ENCODE data around the gene ISCU.

The ISCU gene

GRCh38 chr12:108562348-108563135 is at the start of gene ISCU:
Gene ISCU, plus strand, starts transcription at chr12:108562596. Its CDS starts 27 bp downstream, at chr12:108562623.
- peak; percentile 86 to 98 for DNase-seq

GRCh38 chr12:108514468-108514972 is 47.9 kb upstream of the ISCU start:
- DNase-seq, result no peak

- peak; percentile 96 to 99 for DNase-seq
These were observed 47.2 kb upstream of the ISCU start, which contains the start of gene FICD for GRCh38 chr12:108514973-108515814. Gene FICD, plus strand, starts transcription at chr12:108515277. Its CDS starts 1,696 bp downstream, at chr12:108516973.

DNA sequence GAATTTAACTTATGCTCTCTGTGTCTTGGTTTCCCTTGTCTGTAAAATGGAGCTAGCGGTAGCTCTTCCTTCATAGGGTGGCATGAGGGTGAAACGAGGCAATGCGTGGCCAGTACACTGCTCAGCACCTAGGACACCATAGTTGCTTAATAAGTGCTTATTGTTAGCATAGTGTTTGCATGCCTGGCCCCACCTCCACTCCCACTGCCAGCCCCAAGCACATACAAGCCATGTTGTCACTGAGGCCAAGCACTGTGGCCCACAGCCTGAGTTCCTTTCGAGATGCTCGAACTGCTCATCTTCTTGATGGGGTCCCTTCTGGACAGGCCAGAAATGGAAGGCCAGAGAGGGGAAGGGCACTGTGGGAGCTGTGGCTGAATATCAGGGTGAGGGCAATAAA is 46.5 kb upstream of the ISCU start:
- peak in 1 of 2 experiments; percentile 49 for DNase-seq

GRCh38 chr12:108516511-108517275 is 45.7 kb upstream of the ISCU start:
- DNase-seq, result peak in 1 of 2 experiments; percentile 16

GRCh38 chr12:108517288-108518100 is 44.9 kb upstream of the ISCU start:
- DNase-seq, result no peak

GRCh38 chr12:108518101-108518715 is 44.2 kb upstream of the ISCU start:
- no peak for DNase-seq

DNA sequence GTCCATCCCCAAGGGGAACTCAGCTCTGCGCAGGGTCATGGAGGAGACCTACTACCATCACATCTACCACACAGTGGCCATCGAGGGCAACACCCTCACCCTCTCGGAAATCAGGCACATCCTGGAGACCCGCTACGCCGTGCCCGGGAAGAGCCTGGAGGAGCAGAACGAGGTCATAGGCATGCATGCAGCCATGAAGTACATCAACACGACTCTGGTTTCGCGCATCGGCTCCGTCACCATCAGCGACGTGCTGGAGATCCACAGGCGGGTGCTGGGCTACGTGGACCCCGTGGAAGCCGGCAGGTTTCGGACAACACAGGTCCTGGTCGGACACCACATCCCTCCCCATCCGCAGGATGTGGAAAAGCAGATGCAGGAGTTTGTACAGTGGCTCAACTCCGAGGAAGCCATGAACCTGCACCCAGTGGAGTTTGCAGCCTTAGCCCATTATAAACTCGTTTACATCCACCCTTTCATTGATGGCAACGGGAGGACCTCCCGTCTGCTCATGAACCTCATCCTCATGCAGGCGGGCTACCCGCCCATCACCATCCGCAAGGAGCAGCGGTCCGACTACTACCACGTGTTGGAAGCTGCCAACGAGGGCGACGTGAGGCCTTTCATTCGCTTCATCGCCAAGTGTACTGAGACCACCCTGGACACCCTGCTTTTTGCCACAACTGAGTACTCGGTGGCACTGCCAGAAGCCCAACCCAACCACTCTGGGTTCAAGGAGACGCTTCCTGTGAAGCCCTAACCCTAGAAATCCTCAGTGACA is 43.5 kb upstream of the ISCU start:
- no peak for DNase-seq

GRCh38 chr12:108519558-108519957 is 42.8 kb upstream of the ISCU start:
- peak in 1 of 2 experiments; percentile 5 for DNase-seq

DNA sequence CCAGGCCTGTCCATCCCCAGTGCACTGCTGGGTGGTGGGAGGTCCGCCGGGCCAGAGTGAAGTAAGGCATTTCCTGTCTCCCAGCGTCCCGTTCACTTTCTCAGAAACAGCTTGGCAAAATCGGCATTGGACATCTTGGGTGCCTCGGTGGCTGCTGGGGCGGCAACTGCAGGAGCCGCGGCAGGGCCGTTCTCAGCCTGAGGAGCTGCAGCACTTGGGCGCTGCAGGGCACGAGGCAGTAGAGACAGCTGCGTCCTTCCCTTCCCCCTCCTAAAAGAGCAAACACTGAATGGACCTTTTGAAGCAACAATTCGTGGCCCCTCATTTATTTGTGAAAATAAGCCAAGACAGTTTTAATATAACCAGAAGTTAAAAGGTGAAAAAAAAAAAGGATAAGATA is 39.0 kb upstream of the ISCU start:
- DNase-seq, result no peak

DNA sequence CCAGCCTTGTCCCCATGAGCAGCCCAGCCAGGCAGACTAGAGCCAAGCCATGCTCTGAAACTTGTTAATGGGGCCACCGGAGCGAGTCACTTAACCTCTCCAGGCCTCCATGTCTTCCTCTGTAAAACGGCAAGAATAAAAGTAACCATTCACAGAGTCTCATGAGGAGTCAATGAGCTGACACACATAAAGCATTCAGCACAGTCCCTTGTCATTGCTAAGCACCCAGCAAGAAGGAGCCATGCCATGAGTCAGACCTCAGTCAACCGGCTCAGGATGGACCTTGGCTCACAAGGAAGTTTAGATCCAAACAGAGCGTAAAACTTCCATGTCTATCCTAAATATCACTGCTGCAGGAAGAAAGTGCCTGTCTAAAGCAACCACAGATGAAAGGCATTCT is 36.7 kb upstream of the ISCU start:
- no peak for DNase-seq

DNA sequence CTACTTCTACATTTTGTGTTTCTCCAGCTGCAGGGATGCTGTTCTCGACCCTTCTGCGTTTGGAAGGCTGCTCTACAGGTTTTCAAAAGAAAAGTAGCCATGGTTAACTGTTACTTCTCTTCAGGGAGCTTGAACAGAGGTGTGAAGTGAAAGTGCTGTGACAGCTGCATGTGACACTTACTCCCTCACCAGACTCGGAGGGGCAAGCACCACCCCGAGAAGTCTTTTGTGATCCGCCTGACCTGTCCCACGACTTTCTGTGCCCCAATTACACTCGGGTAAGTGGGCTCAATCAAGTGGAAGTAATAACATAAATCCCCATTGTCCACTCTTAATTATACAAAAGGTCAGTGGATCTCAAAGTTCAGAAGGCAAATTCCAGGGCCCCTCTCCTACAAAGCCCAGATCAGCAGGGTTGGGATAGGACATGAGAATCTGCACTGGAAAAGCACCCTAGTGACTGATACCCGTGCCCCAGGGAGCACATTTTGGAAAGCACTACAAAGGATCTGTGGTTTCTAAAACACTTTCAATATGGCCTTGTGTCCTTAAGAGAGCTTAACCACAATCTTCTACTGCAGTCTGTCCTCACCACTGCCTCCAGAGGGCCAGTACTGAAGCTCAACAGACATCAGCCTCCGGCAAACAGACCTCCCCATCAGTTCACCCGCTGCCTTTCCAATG is 35.8 kb upstream of the ISCU start:
- no peak for DNase-seq

GRCh38 chr12:108527166-108527496 is 35.3 kb upstream of the ISCU start:
- no peak for DNase-seq

DNA sequence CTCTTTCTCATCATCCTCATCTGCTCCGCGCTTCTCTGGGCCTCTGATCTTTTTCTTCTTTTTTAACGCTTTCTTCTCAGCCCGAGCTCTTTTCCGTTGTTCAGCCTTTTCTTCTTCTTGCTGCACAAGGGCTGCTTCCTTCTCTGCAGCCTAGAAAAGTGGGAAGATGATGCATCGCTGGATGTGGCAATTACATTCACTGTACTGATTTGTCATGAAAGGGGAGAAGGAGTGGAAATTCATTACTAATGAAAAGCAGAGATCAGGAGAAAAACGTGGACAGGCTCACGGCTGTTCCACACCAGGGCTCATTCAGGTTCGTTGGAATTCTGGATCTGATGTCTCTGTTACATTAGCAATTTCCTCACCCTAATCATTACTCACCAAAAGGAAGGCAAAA is 32.2 kb upstream of the ISCU start:
- no peak for DNase-seq

- DNase-seq, result peak; percentile 96 to 97
These were observed 30.2 kb upstream of the ISCU start for GRCh38 chr12:108531929-108532848.

GRCh38 chr12:108538146-108538545 is 24.2 kb upstream of the ISCU start:
- no peak for DNase-seq

DNA sequence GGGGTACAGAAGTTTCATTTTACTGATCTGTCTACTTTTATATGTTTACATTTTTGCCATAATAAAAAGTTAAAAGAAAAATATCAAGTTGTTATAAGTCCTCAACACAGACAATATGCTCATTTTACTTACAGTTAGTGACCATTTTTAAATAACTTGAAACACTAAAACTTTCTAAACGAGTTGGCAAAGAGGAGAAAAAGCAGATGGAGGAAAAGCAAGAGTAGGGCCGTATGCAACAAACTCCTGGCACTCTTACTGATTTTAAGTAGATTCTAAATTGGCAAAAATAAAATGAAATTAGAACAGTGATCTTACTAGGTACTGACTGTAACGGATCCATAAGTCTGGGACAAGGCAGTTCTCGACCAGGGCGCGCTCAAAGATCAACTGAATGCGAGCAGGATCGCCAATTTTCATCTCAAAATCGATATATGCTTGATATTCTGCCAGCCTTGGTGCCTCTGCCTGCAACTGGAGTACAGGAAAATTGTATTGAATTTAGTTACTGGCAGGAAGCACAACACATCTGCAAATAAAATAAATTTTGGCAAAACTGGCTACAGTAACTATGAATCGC is 23.7 kb upstream of the ISCU start:
- no peak for DNase-seq

DNA sequence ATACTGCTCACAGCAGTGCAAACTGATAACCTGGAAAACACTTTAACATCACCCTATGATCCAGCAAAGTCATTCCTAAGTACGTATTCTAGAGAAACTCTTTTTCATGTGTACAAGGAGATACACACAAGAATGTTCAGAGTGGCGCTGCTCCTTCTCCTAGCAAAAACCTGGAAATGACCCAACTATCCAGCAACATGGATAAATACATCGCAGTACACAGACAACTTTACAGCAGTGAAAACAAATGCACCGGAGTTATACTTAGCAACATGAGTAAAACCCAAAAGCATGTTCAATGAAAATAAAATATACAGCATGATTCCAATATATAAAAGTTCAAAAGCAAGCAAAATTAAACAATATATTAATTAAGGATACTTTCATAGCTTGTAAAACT is 20.1 kb upstream of the ISCU start:
- no peak for DNase-seq

DNA sequence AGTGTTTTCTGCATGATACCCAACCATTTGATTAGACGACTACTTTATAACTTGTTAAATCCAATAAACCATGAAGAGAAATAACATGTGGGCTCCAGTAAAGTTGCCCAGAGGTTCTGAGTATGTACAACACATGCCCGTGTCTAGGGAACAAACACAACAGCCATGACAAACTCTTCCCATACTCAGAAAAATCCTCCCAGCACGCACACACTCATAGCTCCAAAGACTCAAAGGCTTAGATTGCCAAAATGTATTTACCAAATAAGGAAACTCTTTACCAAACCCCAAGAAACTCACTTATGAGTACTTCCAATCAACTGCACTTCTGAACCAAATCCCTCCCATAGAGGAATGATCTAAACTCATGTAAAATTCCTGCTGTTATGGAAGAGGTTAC is 18.7 kb upstream of the ISCU start:
- no peak for DNase-seq

Data from NCI-H526 (cell line).